ENCODE data around the gene APOA5. TPM values are rescaled to one million over a fixed set of nuclear protein-coding genes. Genes with fewer than 3 reads are reported as not detected.

Gene APOA5
- polyA plus RNA-seq, 1 donor = 0.09 TPM

DNA sequence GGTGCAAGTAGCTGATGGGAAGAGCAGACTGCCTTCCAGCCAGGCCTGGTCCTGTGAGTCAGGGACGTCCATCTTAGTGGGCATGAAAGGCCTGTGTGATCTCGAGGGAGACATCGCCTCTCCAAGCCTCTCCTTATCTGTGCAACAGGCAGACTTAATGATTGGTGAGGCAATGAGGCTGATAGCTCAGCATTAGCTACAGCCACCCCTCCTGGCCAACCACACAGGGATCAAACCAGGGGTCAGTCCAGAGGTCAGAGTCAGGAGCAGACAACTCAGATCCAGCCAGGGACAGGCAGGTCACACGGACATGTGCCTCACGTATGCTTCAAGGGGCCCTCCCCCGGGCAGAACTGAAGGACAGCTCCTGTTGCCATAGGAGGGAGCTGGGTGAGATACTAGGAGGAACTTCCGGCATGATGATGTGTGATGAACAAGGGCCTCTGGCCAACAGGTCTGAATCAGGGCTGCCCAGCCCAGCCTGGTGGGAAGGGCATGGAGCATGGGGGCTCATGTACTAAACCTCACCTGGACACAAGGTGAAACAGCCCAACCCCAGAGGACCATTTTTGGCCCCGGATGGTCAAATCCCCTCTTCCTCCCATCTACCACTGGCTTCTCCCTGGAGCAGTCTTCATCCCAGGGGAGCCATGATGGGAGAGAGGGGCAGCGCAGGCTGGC is 35.2 kb upstream of the APOA5 start:
- Histone ChIP-seq H3K36me3 (ENCODE audit: control insufficient read depth, insufficient read depth, low read length) (no peaks in the 10 kb centered on the region), H3K4me3 (ENCODE audit: low read length) (no peak overlapping the region), H3K4me1 (ENCODE audit: control insufficient read depth, insufficient read depth, low read length) (peaks cover 78% of the 10 kb centered on the region), H3K27ac (ENCODE audit: low read length) (peak overlapping the region; percentile 97), H3K27me3 (ENCODE audit: control insufficient read depth, insufficient read depth, low read length) (no peaks in the 10 kb centered on the region), H3K9me3 (ENCODE audit: control insufficient read depth, low read depth, low read length) (no peaks in the 10 kb centered on the region)
- WGBS (ENCODE audit: insufficient coverage, low lambda C conversion rate) = no CpG with 5 or more reads among the region's 9 CpGs
- DNase-seq = peak; percentile 90 to 95

- H3K27me3 ChIP-seq (ENCODE audit: control insufficient read depth, insufficient read depth, low read length) = no peaks in the 10 kb centered on the region
- WGBS (ENCODE audit: insufficient coverage, low lambda C conversion rate) = no CpG with 5 or more reads among the region's 22 CpGs
- H3K4me1 ChIP-seq (ENCODE audit: control insufficient read depth, insufficient read depth, low read length) = peaks cover 77% of the 10 kb centered on the region
- peak in 1 of 2 donors; percentile 49 for DNase-seq
- peak overlapping the region; percentile 97 for H3K27ac ChIP-seq (ENCODE audit: low read length)
- H3K9me3 ChIP-seq (ENCODE audit: control insufficient read depth, low read depth, low read length) = peaks cover 5% of the 10 kb centered on the region
- peaks cover 7% of the 10 kb centered on the region for H3K36me3 ChIP-seq (ENCODE audit: control insufficient read depth, insufficient read depth, low read length)
- H3K4me3 ChIP-seq (ENCODE audit: low read length) = no peak overlapping the region
These were observed 34.4 kb upstream of the APOA5 start for GRCh38 chr11:116825854-116826750.

GRCh38 chr11:116825434-116825833 is 33.8 kb upstream of the APOA5 start:
- H3K27ac ChIP-seq (ENCODE audit: low read length) = peak overlapping the region; percentile 97
- peaks cover 10% of the 10 kb centered on the region for H3K36me3 ChIP-seq (ENCODE audit: control insufficient read depth, insufficient read depth, low read length)
- peaks cover 81% of the 10 kb centered on the region for H3K4me1 ChIP-seq (ENCODE audit: control insufficient read depth, insufficient read depth, low read length)
- no peak overlapping the region for H3K4me3 ChIP-seq (ENCODE audit: low read length)
- whole genome bisulfite sequencing (ENCODE audit: insufficient coverage, low lambda C conversion rate) = 100% methylated on average over 1 of the region's 5 CpGs
- peaks cover 7% of the 10 kb centered on the region for H3K9me3 ChIP-seq (ENCODE audit: control insufficient read depth, low read depth, low read length)
- peak in 1 of 2 donors; percentile 20 for DNase-seq
- no peaks in the 10 kb centered on the region for H3K27me3 ChIP-seq (ENCODE audit: control insufficient read depth, insufficient read depth, low read length)

- H3K27ac ChIP-seq (ENCODE audit: low read length) = peak within 1 kb of the TSS; percentile 82
- H3K36me3 ChIP-seq (ENCODE audit: control insufficient read depth, insufficient read depth, low read length) = peaks cover 13% of the 10 kb centered on the region
- peak within 1 kb of the TSS; percentile 42 for H3K4me3 ChIP-seq (ENCODE audit: low read length)
- peaks cover 7% of the 10 kb centered on the region for H3K9me3 ChIP-seq (ENCODE audit: control insufficient read depth, low read depth, low read length)
- WGBS (ENCODE audit: insufficient coverage, low lambda C conversion rate) = no CpG with 5 or more reads among the region's 16 CpGs
- H3K4me1 ChIP-seq (ENCODE audit: control insufficient read depth, insufficient read depth, low read length) = peaks cover 65% of the 10 kb centered on the region
- DNase-seq = peak; percentile 81 to 90
- H3K27me3 ChIP-seq (ENCODE audit: control insufficient read depth, insufficient read depth, low read length) = no peaks in the 10 kb centered on the region
These were observed 31.6 kb upstream of the APOA5 start, which contains the start of gene APOA4 for GRCh38 chr11:116823031-116823843. Gene APOA4 (minus strand): TSS chr11:116823304. CDS start chr11:116823191, 113 bp downstream.

- WGBS (ENCODE audit: insufficient coverage, low lambda C conversion rate) = no CpG with 5 or more reads among the region's 5 CpGs
- Histone ChIP-seq H3K27ac (ENCODE audit: low read length) (peak overlapping the region; percentile 82), H3K4me1 (ENCODE audit: control insufficient read depth, insufficient read depth, low read length) (peaks cover 59% of the 10 kb centered on the region), H3K36me3 (ENCODE audit: control insufficient read depth, insufficient read depth, low read length) (peaks cover 13% of the 10 kb centered on the region), H3K4me3 (ENCODE audit: low read length) (peak overlapping the region; percentile 42), H3K27me3 (ENCODE audit: control insufficient read depth, insufficient read depth, low read length) (no peaks in the 10 kb centered on the region), H3K9me3 (ENCODE audit: control insufficient read depth, low read depth, low read length) (peaks cover 7% of the 10 kb centered on the region)
- DNase-seq = peak in 1 of 2 donors; percentile 8
These were observed 30.9 kb upstream of the APOA5 start for GRCh38 chr11:116822575-116822974.

DNA sequence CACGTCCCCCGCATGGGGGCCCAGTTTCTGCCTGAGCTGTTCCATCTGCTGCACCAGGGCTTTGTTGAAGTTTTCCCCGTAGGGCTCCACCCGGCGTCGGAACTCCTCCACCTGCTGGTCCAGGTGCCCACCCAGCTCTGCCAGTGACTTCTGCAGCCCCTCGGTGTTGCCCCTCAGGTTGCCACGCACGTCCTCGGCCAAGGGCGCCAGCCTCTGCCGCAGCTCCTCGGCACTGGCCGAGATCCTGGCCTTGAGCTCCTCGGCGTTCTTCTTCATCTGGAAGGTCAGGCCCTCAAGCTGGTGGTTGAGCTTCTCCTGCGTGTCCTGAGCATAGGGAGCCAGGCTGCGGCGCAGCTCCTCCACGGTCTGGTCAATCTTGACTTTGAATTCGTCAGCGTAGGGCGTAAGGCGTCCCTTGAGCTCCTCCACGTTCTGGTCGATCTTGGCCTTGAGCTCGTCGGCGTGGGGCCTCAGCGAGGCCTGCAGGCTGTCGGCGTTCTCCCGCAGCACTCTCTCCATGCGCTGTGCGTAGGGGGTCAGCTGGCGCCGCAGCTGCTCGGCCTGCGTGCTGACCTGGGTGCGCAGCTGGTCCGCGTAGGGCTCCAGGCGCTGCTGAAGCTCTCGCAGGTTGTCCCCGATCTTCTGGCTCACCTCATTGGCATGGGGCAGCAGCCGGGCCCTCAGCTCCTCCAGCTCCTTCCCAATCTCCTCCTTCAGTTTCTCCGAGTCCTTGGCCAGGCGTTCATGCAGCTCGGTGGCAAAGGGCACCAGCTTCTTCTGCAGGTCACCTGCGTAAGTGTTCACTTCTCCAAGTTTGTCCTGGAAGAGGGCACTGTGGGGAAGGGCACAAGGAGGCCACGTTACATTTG is 29.6 kb upstream of the APOA5 start:
- peaks cover 7% of the 10 kb centered on the region for H3K9me3 ChIP-seq (ENCODE audit: control insufficient read depth, low read depth, low read length)
- H3K36me3 ChIP-seq (ENCODE audit: control insufficient read depth, insufficient read depth, low read length) = peaks cover 13% of the 10 kb centered on the region
- no peaks in the 10 kb centered on the region for H3K27me3 ChIP-seq (ENCODE audit: control insufficient read depth, insufficient read depth, low read length)
- no CpG with 5 or more reads among the region's 51 CpGs for whole genome bisulfite sequencing (ENCODE audit: insufficient coverage, low lambda C conversion rate)
- peak overlapping the region; percentile 82 for H3K27ac ChIP-seq (ENCODE audit: low read length)
- peak overlapping the region; percentile 42 for H3K4me3 ChIP-seq (ENCODE audit: low read length)
- DNase-seq = peak in 1 of 2 donors; percentile 10
- H3K4me1 ChIP-seq (ENCODE audit: control insufficient read depth, insufficient read depth, low read length) = peaks cover 46% of the 10 kb centered on the region

DNA sequence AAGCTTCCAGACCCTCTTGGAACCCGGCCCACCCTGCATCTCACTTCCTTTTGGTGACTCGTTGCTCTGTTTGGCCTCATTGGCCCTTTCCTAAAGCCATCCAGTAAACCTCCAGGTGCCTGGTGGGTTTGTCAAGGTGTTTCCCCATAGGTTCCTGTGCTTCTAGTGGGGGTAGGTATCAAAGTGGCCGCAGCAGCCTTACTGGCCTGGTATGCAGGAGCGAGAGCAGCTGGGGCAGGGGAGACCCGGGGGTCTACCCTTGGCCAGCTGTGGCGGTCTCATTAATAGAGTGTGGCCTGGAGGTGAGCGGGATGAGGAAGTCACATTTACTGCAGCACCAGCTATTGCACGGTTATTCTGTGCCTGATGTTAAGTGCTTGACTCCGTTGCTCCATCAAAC is 27.4 kb upstream of the APOA5 start:
- H3K4me3 ChIP-seq (ENCODE audit: low read length) = no peak overlapping the region
- no CpG with 5 or more reads among the region's 9 CpGs for WGBS (ENCODE audit: insufficient coverage, low lambda C conversion rate)
- peaks cover 7% of the 10 kb centered on the region for H3K9me3 ChIP-seq (ENCODE audit: control insufficient read depth, low read depth, low read length)
- no peaks in the 10 kb centered on the region for H3K27me3 ChIP-seq (ENCODE audit: control insufficient read depth, insufficient read depth, low read length)
- H3K4me1 ChIP-seq (ENCODE audit: control insufficient read depth, insufficient read depth, low read length) = peaks cover 40% of the 10 kb centered on the region
- no peak overlapping the region for H3K27ac ChIP-seq (ENCODE audit: low read length)
- DNase-seq = no peak
- peaks cover 13% of the 10 kb centered on the region for H3K36me3 ChIP-seq (ENCODE audit: control insufficient read depth, insufficient read depth, low read length)

GRCh38 chr11:116814502-116814901 is 22.8 kb upstream of the APOA5 start:
- Histone ChIP-seq H3K4me3 (ENCODE audit: low read length) (no peak overlapping the region), H3K36me3 (ENCODE audit: control insufficient read depth, insufficient read depth, low read length) (no peaks in the 10 kb centered on the region), H3K4me1 (ENCODE audit: control insufficient read depth, insufficient read depth, low read length) (peaks cover 27% of the 10 kb centered on the region), H3K9me3 (ENCODE audit: control insufficient read depth, low read depth, low read length) (no peaks in the 10 kb centered on the region), H3K27ac (ENCODE audit: low read length) (peak overlapping the region; percentile 39), H3K27me3 (ENCODE audit: control insufficient read depth, insufficient read depth, low read length) (no peaks in the 10 kb centered on the region)
- DNase-seq = no peak
- 95% methylated on average over 4 of the region's 6 CpGs for WGBS (ENCODE audit: insufficient coverage, low lambda C conversion rate)

DNA sequence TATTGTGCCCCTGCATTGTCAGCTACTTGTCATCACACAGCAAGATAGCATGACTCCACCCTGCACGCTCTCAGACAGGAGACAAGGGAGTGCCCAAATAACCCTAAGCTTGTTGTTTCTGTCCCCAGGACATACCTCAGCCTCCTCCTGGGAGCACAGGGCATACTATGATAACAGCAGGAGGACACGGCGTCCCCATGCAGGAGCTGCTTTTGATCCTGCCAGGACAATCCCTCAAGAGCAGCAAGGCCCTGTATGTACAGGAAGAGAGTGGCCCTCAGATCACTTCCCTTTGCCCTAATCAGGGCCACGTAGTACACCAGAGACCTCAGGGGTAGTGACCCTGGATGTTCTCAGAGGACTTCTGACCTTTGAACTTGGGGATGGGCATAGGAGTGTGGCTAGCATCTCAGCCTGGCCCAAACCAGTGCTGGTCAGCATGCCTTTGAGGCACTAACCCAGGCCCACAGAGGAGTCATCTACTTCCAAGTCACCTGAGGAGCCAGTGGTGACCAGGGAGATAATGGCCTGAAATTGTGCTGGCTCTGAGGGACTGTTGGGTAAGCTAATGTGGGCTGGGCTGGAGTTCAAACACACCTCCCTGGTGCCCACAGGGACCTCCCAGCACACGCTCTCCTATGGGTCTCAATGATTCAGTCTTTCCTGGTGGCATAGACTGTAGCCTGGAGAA is 22.2 kb upstream of the APOA5 start:
- peak overlapping the region; percentile 39 for H3K27ac ChIP-seq (ENCODE audit: low read length)
- H3K36me3 ChIP-seq (ENCODE audit: control insufficient read depth, insufficient read depth, low read length) = no peaks in the 10 kb centered on the region
- no peaks in the 10 kb centered on the region for H3K9me3 ChIP-seq (ENCODE audit: control insufficient read depth, low read depth, low read length)
- peak; percentile 53 to 78 for DNase-seq
- no peak overlapping the region for H3K4me3 ChIP-seq (ENCODE audit: low read length)
- peaks cover 30% of the 10 kb centered on the region for H3K4me1 ChIP-seq (ENCODE audit: control insufficient read depth, insufficient read depth, low read length)
- 40% methylated on average over 1 of the region's 5 CpGs for WGBS (ENCODE audit: insufficient coverage, low lambda C conversion rate)
- no peaks in the 10 kb centered on the region for H3K27me3 ChIP-seq (ENCODE audit: control insufficient read depth, insufficient read depth, low read length)

Measured in large intestine (tissue), 3 donors.